Naive thymus-derived CD8-positive, alpha-beta T cell (primary cell): ENCODE results near the gene TANGO2. TPM values are rescaled to one million over a fixed set of nuclear protein-coding genes. Genes with fewer than 3 reads are reported as not detected.
A peak's percentile ranks its signal among the peaks of the same experiment; 100 is the strongest.

Experiments used
- ATAC-seq, 2 donors: fragments of 150-1000 bp; cut with Tn5 transposase in 1 of 2; sonication (Bioruptor Pico), chemical (Tn5 transposase) in 1 of 2; 1 replicate in 1 of 2; 2 replicates in 1 of 2; pipeline ENCODE4 v1.10.0; 2021; ENCODE audit warnings: mild to moderate bottlenecking in 2 of 2, moderate library complexity in 2 of 2
- POLR2A ChIA-PET: fragments of 350-600 bp; sonication (Branson Sonifier 250); formaldehyde crosslinking; loops from one replicate; lab custom pipeline; 2021; ENCODE audit warnings: antibody characterized with exemption; lab: Charles Lee
- DNase-seq, 10 donors: peaks; one replicate each; pipeline versions ENCODE4 v3.0.0 to v3.0.0-alpha.2; 2020 to 2022
- H3K27ac Mint-ChIP-seq, 10 donors: one replicate each; pipeline ENCODE4 v1.8.0; 2020 to 2022; ENCODE audit warnings: mild to moderate bottlenecking in 10 of 10, mixed read lengths in 10 of 10, moderate library complexity in 4 of 10, inconsistent platforms in 1 of 10
- H3K27me3 Mint-ChIP-seq, 5 donors: one replicate each; pipeline ENCODE4 v1.8.0; 2021 to 2022; ENCODE audit warnings: mixed read lengths in 5 of 5
- H3K36me3 Mint-ChIP-seq, 3 donors: one replicate each; pipeline ENCODE4 v1.8.0; 2020 to 2022; ENCODE audit warnings: mixed read lengths in 3 of 3, mild to moderate bottlenecking in 2 of 3, inconsistent platforms in 1 of 3
- H3K4me1 Mint-ChIP-seq, 4 donors: one replicate each; pipeline ENCODE4 v1.8.0; 2021 to 2022; ENCODE audit warnings: mixed read lengths in 4 of 4
- H3K4me3 Mint-ChIP-seq, 10 donors: one replicate each; pipeline ENCODE4 v1.8.0; 2020 to 2022; ENCODE audit warnings: mild to moderate bottlenecking in 10 of 10, mixed read lengths in 10 of 10, moderate library complexity in 6 of 10, inconsistent platforms in 1 of 10
- H3K9me3 Mint-ChIP-seq, 9 donors: one replicate each; pipeline ENCODE4 v1.8.0; 2020 to 2022; ENCODE audit warnings: mixed read lengths in 9 of 9, mild to moderate bottlenecking in 3 of 9, inconsistent platforms in 1 of 9, moderate library complexity in 1 of 9
- polyA plus RNA-seq, 3 donors: library from polyadenylated mRNA; unstranded; fragments of 300-500 nt; fragmentation: Illumina TruSeq; gene quantifications; one replicate each; pipeline ENCODE4 v1.2.3, GENCODE V29; 2021
- total RNA-seq, 8 experiments: library from RNA in 2 of 8; stranded (reverse) in 2 of 8; gene quantifications; one replicate each; pipeline ENCODE4 v1.2.3 and lab custom pipeline; 2021 to 2026

The TANGO2 gene
- total and polyA plus RNA-seq, 5 experiments from 2014 or later: 22.6 to 38.0 (median 36.2) TPM

DNA sequence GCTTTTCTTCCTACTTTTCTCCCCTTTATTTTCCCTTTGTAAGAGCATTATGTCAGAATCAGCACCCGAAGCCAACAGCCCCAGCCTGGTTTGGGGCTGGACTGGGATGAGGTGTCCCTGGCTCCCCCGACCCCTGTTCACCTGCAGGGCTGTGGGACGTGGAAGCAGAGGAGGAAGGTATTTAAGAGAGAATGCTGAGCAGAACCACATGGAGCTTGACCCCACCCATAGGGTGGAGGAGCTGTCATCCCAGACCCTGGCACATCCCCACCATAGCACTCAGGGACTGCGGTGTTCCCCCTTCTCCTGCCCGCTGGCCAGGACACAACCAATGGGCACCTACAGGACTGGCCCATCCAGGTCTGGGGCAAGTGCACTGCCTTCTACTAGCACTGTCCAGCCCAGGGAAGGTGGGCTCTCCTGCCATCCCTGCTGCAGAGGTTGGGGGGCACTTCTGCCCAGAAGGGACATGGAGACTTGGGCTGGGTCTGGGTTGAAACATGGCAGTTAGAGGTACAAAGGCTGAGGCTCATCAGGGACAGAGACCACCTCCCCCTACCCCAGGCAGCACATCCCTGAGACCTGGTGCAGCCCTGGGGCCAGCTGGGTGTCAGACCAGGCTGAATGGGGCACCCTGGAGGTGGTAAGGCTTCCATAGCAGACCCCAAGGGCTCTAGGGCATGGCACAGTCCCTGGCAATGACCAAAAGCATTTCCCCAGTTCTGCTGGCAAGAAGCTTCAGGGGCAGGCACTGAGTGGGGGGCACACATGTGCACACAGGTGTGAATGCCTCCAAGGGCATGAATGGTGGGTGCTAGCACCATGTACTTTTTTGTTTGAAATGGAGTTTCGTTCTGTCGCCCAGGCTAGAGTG, 19.7 kb downstream of the TANGO2 start:
- Mint-ChIP-seq H3K36me3 (peaks cover 0 to 57% (median 5%) of the 10 kb centered on the region in 3 donors), H3K4me1 (peaks cover 0 to 5% (median 2%) of the 10 kb centered on the region in 4 donors)
- ATAC-seq: no peak

DNA sequence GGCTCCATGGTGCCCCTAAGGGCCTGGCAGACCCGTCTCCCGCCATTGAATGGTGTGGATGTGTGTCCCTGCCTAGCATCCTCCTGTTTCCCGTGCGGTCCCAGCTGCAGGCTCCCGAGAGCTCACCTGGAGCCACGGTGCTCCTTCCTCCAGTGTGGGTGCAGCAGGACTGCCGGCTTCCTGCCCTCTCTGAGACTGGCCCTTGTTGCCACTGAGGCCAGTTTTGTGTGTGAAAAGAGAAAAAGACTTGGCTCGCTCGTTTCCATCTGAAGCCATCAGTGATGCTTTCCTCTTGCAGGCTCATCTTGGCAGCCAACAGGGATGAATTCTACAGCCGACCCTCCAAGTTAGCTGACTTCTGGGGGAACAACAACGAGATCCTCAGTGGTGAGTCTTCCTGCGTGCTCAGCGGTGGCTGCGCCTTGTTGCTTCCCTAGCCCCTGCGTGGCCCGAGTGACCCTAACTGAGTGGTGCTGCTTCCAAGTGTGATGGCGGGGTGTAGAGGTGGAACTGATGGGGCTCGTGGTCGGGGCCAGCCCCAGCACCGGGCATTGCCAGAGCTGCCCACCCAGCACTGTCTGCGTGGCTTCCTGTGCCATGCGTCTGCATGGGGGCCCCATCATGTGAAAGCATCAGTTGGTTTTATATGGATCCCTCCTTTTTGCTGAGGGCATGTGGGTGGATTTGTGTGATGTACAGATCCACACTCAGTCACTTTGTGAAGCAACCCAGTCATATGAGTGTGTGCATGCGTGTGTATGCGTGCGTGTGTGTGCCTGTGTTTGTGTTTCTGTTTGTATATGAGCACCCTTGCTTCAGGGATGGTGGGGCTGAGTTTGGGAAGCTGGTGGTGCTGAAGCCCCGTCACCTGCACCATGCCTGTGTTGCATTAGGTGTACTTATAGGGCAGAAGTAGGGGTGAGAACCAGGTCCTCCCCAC, 22.4 kb downstream of the TANGO2 start:
- Mint-ChIP-seq H3K4me1 (peaks cover 3 to 14% (median 9%) of the 10 kb centered on the region in 4 donors), H3K27ac (peak overlapping the region in 1 of 10 donors; percentile 19), H3K4me3 (no peak overlapping the region), H3K9me3 (no peaks in the 10 kb centered on the region), H3K36me3 (peaks cover 4 to 61% (median 17%) of the 10 kb centered on the region in 3 donors), H3K27me3 (no peaks in the 10 kb centered on the region)
- POLR2A ChIA-PET: no interaction called here
- ATAC-seq: no peak
- DNase-seq: no peak

More for the DNA sequence above, 19.7 kb downstream of the TANGO2 start:
- no peak for DNase-seq
- H3K27me3 Mint-ChIP-seq: no peaks in the 10 kb centered on the region
- H3K27ac Mint-ChIP-seq: peak overlapping the region in 2 of 10 donors; percentile 26 to 30
- H3K9me3 Mint-ChIP-seq: no peaks in the 10 kb centered on the region
- POLR2A ChIA-PET: no interaction called here
- no peak overlapping the region for H3K4me3 Mint-ChIP-seq

DNA sequence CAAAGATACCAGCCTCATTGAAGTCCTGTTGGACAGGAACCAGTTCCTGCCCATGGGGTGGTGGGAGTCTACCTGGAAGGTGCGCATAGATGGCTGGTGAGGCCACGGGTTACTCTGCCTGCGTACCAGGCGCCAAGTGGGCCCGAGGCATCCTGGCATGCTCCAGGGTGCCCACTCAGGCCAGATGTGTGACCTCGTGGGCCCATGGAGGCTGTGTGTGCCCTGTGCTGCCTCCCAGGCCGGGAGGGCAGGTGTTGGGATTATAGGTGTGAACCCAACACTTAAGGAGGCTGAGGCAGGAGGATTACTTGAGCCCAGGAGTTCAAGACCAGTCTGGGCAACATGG, 23.1 kb downstream of the TANGO2 start:
- Mint-ChIP-seq H3K27me3 (no peaks in the 10 kb centered on the region), H3K4me3 (no peak overlapping the region), H3K36me3 (peaks cover 6 to 68% (median 23%) of the 10 kb centered on the region in 3 donors), H3K27ac (peak overlapping the region in 1 of 10 donors; percentile 19), H3K4me1 (peaks cover 3 to 15% (median 10%) of the 10 kb centered on the region in 4 donors), H3K9me3 (no peaks in the 10 kb centered on the region)
- ATAC-seq: no peak
- no peak for DNase-seq
- POLR2A ChIA-PET: no interaction called here

DNA sequence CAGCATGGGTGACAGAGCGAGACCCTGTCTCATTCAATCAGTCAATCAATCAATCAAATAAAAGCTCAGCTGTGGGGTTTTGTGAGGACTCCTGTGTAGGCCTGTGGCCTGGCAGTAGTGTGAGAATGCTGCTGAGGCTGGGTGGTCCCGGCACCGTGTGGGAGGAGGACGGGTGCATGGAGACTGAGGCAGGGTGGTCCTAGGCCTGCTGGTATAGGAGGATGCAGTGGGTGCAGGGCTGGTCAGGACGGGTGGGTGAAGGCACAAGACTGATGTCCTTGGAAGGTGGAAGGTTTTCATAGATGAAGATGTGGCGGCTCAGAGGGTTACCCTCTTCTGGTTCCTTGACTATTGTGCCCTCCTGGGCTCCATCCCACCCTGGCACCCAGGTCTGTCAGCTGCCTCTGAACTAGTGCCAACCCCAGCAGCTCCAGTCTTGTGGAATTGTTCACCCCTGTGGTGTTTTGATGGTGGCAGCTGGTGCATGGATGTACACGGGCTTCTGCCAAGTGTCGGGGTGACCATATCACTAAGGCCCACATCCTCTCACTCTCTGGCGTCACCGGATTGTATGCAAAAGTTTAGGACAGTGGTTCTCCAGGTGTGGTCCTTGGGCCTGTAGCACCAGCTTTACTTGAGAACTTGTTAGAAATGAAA, 23.7 kb downstream of the TANGO2 start:
- Mint-ChIP-seq H3K4me1 (peaks cover 3 to 17% (median 12%) of the 10 kb centered on the region in 4 donors), H3K27me3 (no peaks in the 10 kb centered on the region), H3K27ac (no peak overlapping the region), H3K9me3 (no peaks in the 10 kb centered on the region), H3K4me3 (peak overlapping the region in 1 of 10 donors; percentile 20), H3K36me3 (peaks cover 6 to 69% (median 25%) of the 10 kb centered on the region in 3 donors)
- DNase-seq: no peak
- ATAC-seq: no peak
- POLR2A ChIA-PET: no interaction called here

DNA sequence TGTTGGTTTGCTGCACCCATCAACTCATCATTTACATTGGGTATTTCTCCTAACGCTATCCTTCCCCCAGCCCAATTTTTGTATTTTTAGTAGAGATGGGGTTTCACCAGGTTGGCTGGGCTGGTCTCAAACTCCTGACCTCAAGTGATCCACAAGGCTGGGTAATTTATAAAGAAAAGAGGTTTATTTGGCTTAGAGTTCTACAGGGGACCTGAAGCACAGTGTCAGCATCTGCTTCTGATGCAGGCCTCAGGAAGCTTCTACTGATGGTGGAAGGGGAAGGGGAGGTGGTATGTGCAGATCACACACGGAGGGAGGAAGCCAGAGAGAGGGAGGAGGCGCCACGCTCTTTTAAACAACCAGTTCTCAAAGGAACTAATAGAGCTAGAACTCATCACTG, 25.8 kb downstream of the TANGO2 start:
- peaks cover 6 to 61% (median 27%) of the 10 kb centered on the region in 3 donors for H3K36me3 Mint-ChIP-seq
- ATAC-seq (no peak), DNase-seq (no peak)
- POLR2A ChIA-PET: interaction anchor here (0.8 kb wide), 1 partner anchor 21 kb away, joined by 6 read pairs; no protein-coding TSS in a partner anchor
- H3K4me1 Mint-ChIP-seq: peaks cover 3 to 17% (median 13%) of the 10 kb centered on the region in 4 donors
- H3K9me3 Mint-ChIP-seq: no peaks in the 10 kb centered on the region
- peak overlapping the region in 2 of 10 donors; percentile 7 to 68 for H3K27ac Mint-ChIP-seq
- H3K4me3 Mint-ChIP-seq: no peak overlapping the region
- H3K27me3 Mint-ChIP-seq: no peaks in the 10 kb centered on the region

DNA sequence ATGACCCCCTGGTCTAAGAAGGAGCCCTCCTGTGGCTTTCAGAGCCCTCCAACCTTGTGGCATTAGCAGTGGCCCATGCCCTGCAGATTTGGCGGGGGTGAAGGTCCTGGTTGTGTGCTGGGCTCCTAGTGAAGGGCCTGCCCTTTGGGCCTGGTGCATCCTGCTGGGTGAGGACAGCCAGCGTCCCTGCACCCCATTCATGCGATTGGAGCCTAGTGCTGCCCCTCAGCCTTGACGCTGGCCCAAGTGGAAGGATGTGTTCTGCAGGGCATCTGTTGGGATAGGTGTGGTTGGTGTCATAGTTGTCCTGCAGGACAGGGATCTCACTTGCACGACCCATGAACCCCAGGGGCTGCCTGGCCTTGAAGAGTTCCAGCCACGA, 31.0 kb downstream of the TANGO2 start:
- H3K4me1 Mint-ChIP-seq: peaks cover under 1 to 7% (median 4%) of the 10 kb centered on the region in 4 donors
- H3K36me3 Mint-ChIP-seq: peaks cover 6 to 66% (median 24%) of the 10 kb centered on the region in 3 donors
- no peak overlapping the region for H3K4me3 Mint-ChIP-seq
- no peak for ATAC-seq
- POLR2A ChIA-PET: no interaction called here
- no peaks in the 10 kb centered on the region for H3K9me3 Mint-ChIP-seq
- H3K27me3 Mint-ChIP-seq: no peaks in the 10 kb centered on the region
- H3K27ac Mint-ChIP-seq: peak overlapping the region in 1 of 10 donors; percentile 52
- no peak for DNase-seq

DNA sequence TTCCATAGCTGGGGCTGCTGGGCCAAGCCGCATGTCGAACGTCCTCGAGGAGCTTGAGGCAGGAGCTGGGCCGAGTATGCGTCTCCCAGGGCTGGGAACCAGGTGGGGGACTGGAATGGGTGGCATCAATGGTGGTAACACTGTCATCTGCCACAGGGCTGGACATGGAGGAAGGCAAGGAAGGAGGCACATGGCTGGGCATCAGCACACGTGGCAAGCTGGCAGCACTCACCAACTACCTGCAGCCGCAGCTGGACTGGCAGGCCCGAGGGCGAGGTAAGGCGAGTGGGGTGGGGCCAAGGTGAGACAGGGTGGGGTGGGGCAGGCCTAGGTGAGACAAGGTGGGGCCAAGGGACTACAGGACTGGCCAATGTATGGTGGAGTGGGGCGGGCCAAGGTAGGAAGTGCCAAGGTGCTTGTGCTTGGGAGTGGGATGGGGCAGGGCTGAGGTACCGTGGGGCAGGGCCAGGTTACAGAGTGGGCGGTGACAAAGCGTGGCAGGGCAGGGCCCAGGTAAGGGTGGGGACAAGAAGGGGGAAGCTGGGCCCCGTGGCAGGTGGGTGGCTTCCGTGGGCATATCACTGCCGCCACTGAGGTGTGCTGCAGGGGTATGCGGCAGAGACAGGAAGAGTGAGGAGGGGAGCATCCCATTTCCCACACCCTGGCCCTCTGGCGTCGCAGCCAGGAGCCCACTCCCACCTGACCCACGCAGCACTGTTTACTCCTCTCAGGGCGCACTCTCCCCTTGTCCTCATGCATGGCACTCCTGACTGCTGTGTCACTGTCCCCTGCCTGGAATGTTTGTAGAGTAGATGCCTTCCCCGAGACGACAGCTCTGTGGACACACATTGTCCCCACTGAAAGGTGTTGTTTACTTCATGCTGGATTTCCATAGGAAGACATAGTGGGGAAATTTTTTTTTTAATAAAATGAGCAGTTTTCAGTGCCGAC, 31.7 kb downstream of the TANGO2 start:
- ATAC-seq: no peak
- no peak overlapping the region for H3K4me3 Mint-ChIP-seq
- DNase-seq: no peak
- no peaks in the 10 kb centered on the region for H3K9me3 Mint-ChIP-seq
- POLR2A ChIA-PET: no interaction called here
- no peaks in the 10 kb centered on the region for H3K27me3 Mint-ChIP-seq
- H3K27ac Mint-ChIP-seq: peak overlapping the region in 1 of 10 donors; percentile 52
- H3K4me1 Mint-ChIP-seq: peaks cover 0 to 6% (median 3%) of the 10 kb centered on the region in 4 donors
- peaks cover 6 to 65% (median 22%) of the 10 kb centered on the region in 3 donors for H3K36me3 Mint-ChIP-seq

DNA sequence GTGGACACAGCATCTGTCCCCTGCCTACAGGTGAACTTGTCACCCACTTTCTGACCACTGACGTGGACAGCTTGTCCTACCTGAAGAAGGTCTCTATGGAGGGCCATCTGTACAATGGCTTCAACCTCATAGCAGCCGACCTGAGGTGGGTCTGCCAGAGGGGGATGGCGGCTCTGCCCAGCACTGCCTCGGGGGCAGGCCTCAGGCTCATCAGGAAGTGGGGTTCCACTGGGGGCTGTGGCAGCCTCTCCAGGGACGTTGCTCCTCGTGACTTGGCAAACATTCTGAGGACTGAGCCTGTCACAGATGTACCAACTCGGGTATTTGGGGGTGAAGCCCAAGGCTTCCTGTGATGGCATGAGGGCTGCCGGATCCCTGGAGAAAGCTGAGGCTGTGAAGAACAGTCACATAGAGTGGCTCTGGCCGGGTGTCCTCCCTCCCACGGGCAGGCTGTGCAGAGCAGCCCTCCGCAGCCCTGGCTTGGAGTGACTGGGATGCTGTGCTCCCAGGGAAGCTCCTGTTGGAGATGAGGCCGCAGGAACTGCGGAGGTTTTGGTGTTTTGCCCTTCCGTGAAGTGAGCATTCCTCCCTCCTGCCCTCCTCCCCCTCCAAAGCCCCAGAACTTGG, 32.6 kb downstream of the TANGO2 start:
- DNase-seq (no peak), ATAC-seq (no peak)
- POLR2A ChIA-PET: interaction anchor here (0.6 kb wide), 1 partner anchor 14 kb away, joined by 5 read pairs; no protein-coding TSS in a partner anchor
- Mint-ChIP-seq H3K27me3 (no peaks in the 10 kb centered on the region), H3K9me3 (no peaks in the 10 kb centered on the region), H3K36me3 (peaks cover 0 to 65% (median 14%) of the 10 kb centered on the region in 3 donors), H3K4me3 (no peak overlapping the region), H3K4me1 (peaks cover under 1 to 6% (median 2%) of the 10 kb centered on the region in 4 donors), H3K27ac (peak overlapping the region in 1 of 10 donors; percentile 22)

DNA sequence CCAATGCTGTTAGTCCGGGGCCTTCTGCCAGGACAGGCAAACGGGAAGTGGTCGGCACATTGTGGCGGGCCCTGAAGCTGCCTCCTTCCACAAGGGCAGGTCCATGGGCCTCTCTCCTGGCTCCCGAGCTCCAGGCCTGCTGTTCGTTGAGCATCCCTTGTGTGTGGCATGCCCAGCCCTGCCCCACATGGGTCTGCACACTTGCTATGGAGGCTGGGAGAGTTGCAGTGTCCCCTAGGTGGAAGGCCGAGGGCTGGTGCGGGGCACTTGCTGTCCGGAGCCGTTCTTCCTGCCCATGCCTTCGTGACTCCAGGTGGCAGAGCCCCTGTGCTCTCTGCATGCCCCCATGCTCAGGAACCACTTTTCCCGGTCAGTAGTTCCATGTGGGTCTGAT, 33.1 kb downstream of the TANGO2 start:
- no peaks in the 10 kb centered on the region for H3K27me3 Mint-ChIP-seq
- ATAC-seq: no peak
- H3K36me3 Mint-ChIP-seq: peaks cover 0 to 64% (median 10%) of the 10 kb centered on the region in 3 donors
- POLR2A ChIA-PET: interaction anchor here (0.6 kb wide), 1 partner anchor 13 kb away, joined by 5 read pairs; no protein-coding TSS in a partner anchor
- no peak overlapping the region for H3K27ac Mint-ChIP-seq
- DNase-seq: no peak
- H3K4me1 Mint-ChIP-seq: peaks cover 1 to 5% (median 4%) of the 10 kb centered on the region in 4 donors
- H3K9me3 Mint-ChIP-seq: no peaks in the 10 kb centered on the region
- no peak overlapping the region for H3K4me3 Mint-ChIP-seq

DNA sequence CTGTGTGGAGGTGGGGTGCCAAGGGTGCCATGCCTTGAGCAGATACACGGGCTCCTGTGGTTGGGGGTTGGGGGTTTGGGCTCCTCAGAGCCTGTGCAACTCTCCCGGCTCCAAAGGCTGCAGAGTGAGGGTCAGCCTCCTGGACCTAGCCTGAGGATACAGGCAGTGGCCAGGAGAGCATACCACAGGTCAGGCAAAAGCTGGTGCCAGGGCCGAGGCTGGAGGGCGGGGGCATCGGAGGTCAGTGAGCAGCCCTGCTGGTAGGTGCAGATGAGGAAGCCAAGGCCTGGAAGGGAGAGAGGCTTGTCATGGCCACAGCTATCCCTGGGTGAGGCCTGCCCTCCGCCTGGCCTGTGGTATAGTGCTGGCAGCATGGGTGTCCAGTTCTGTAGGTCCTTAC, 33.6 kb downstream of the TANGO2 start:
- Mint-ChIP-seq H3K27me3 (no peaks in the 10 kb centered on the region), H3K27ac (peak overlapping the region in 1 of 10 donors; percentile 15)

DNA sequence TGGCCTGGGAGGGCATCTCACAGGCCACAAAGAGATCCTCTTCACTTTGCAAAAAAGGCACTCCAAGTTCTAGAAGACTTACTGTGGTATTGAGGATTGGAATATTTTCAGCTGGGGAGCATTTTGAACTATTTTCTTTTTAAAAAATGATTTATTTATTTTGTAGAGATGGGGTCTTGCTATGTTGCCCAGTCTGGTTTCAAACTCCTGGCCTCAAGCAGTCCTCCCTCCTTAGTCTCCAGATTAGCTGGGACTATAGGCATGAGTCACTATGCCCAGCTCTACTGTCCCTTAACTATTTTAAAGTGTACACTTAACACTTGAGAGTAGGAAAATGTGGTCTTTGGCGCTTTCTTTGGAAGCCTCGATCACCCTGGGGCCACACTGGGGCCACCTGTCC, 34.2 kb downstream of the TANGO2 start:
- H3K36me3 Mint-ChIP-seq: peaks cover 0 to 63% (median 7%) of the 10 kb centered on the region in 3 donors
- no peaks in the 10 kb centered on the region for H3K27me3 Mint-ChIP-seq
- POLR2A ChIA-PET: interaction anchor here (0.6 kb wide), 1 partner anchor 17 kb away, joined by 3 read pairs; no protein-coding TSS in a partner anchor
- no peak overlapping the region for H3K4me3 Mint-ChIP-seq
- ATAC-seq (no peak), DNase-seq (no peak)
- no peak overlapping the region for H3K27ac Mint-ChIP-seq
- peaks cover 0 to 13% (median 3%) of the 10 kb centered on the region in 4 donors for H3K4me1 Mint-ChIP-seq
- no peaks in the 10 kb centered on the region for H3K9me3 Mint-ChIP-seq

More for the DNA sequence above, 33.6 kb downstream of the TANGO2 start:
- Mint-ChIP-seq H3K4me3 (no peak overlapping the region), H3K4me1 (peaks cover 0 to 10% (median 3%) of the 10 kb centered on the region in 4 donors), H3K36me3 (peaks cover 0 to 64% (median 9%) of the 10 kb centered on the region in 3 donors), H3K9me3 (no peaks in the 10 kb centered on the region)
- ATAC-seq (no peak), DNase-seq (no peak)
- POLR2A ChIA-PET: interaction anchor here (0.6 kb wide), 2 partner anchors 13 to 18 kb away, joined by 3 to 5 read pairs; no protein-coding TSS in a partner anchor
